Thyroid gland (tissue), 4 donors: Measurements from ENCODE around the gene CST1.
"Not testable (repeated sequence)": the region's sequence is repeated elsewhere in the genome, so short reads cannot be mapped to it uniquely, and the experiment has no call there.

Experiments
- CTCF ChIP-seq, 6 experiments: fragments of 200-600 bp in 3 of 6; fragments of 450-650 bp in 3 of 6; sonication (generic) in 3 of 6; IDR thresholded peaks; one replicate each; pipeline ENCODE4 v1.5.1; 2016 to 2019; ENCODE audit warnings: antibody characterized with exemption in 6 of 6, mild to moderate bottlenecking in 2 of 6, inconsistent platforms in 1 of 6, moderate library complexity in 1 of 6
- POLR2A ChIP-seq, 2 donors: fragments of 450-650 bp; IDR thresholded peaks; one replicate each; pipeline ENCODE4 v1.6.1; 2017; ENCODE audit warnings: antibody characterized with exemption in 2 of 2, mild to moderate bottlenecking in 2 of 2, moderate library complexity in 1 of 2

GRCh38 chr20:23747092-23747491, 3.6 kb downstream of the CST1 start:
- TF ChIP-seq CTCF, POLR2A (IDR thresholded peaks at IDR 0.05): not testable (repeated sequence)
